ENCODE results near the gene FLOT1. TPM values are rescaled to one million over a fixed set of nuclear protein-coding genes. Genes with fewer than 3 reads are reported as not detected.

FLOT1 gene
- total and polyA plus RNA-seq, 9 of the 15 experiments (the other 6 are each of a cell fraction or from before 2014, with no cell fraction given) = 11.7 to 149 (median 118) TPM

- TF ChIP-seq LEF1 (IDR thresholded peaks at IDR 0.05) = peak; percentile 58; the same call in 1 of the 2 replicates
- TF ChIP-seq TEAD4 (IDR thresholded peaks at IDR 0.05; ENCODE audit: low read length) = peak; percentile 66
- no peak for TF ChIP-seq TEAD4 (CRISPR knock-in tag; IDR thresholded peaks at IDR 0.05; ENCODE audit: borderline replicate concordance)
- peak; percentile 76 for TF ChIP-seq PML (IDR thresholded peaks at IDR 0.05; ENCODE audit: low read length)
- no peak for TF ChIP-seq HBP1 (CRISPR knock-in tag; IDR thresholded peaks at IDR 0.05)
- TF ChIP-seq IRF9 (tag; IDR thresholded peaks at IDR 0.05) = no peak
- TF ChIP-seq COPS2 (conservative IDR thresholded peaks at IDR 0.05) = no peak
- TF ChIP-seq CHD2 (IDR thresholded peaks at IDR 0.05; ENCODE audit: low read depth, low read length) = peak; percentile 83
- TF ChIP-seq RAD51 (IDR thresholded peaks at IDR 0.05; ENCODE audit: borderline replicate concordance, low read depth) = 0 out of 2 replicates have a peak, but pooled peaks have one; percentile 29
- TF ChIP-seq HEY1 (CRISPR knock-in tag; IDR thresholded peaks at IDR 0.05; ENCODE audit: borderline replicate concordance) = 0 out of 2 replicates have a peak, but pooled peaks have one; percentile 12
- no peak for TF ChIP-seq PHB (CRISPR knock-in tag; IDR thresholded peaks at IDR 0.05)
- no peak for TF ChIP-seq U2AF2 (optimal IDR thresholded peaks at IDR 0.05; ENCODE audit: low read depth, low read length)
- peak; percentile 79; the same call in 1 of the 2 replicates for TF ChIP-seq HMGXB4 (CRISPR knock-in tag; IDR thresholded peaks at IDR 0.05)
- TF ChIP-seq ZC3H8 (IDR thresholded peaks at IDR 0.05) = no peak
- no peak for TF ChIP-seq BRF1 (IDR thresholded peaks at IDR 0.05; ENCODE audit: borderline replicate concordance, extremely low read depth, insufficient read length)
- TF ChIP-seq FOXO4 (CRISPR knock-in tag; IDR thresholded peaks at IDR 0.05) = no peak
- no peak for TF ChIP-seq PTTG1 (tag; IDR thresholded peaks at IDR 0.05; ENCODE audit: low read depth)
- TF ChIP-seq MXD1 (CRISPR knock-in tag; IDR thresholded peaks at IDR 0.05; ENCODE audit: borderline replicate concordance, poor library complexity, severe bottlenecking) = peak; percentile 37
- TF ChIP-seq ZNF780A (CRISPR knock-in tag; IDR thresholded peaks at IDR 0.05) = no peak
- no peak for TF ChIP-seq KHSRP (IDR thresholded peaks at IDR 0.05)
- TF ChIP-seq TFAM (CRISPR knock-in tag; conservative IDR thresholded peaks at IDR 0.05) = no peak
- no peak for TF ChIP-seq WHSC1 (IDR thresholded peaks at IDR 0.05; ENCODE audit: low read length)
These were observed 25.2 kb downstream of the FLOT1 start, which contains the start of gene MDC1 (continued) for GRCh38 chr6:30717129-30717844.
